GM18511 (cell line): ENCODE measurements around the gene DISC1.
"Not testable (repeated sequence)": the region's sequence is repeated elsewhere in the genome, so short reads cannot be mapped to it uniquely, and the experiment has no call there.

ENCODE experiments used
- ATAC-seq: cut with Tn5 transposase; IDR thresholded peaks from one replicate; pipeline ENCODE4 v1.9.1; 2021; ENCODE audit warnings: mild to moderate bottlenecking, moderate library complexity; ENCODE audit not compliant: unreplicated experiment

Gene DISC1

DNA sequence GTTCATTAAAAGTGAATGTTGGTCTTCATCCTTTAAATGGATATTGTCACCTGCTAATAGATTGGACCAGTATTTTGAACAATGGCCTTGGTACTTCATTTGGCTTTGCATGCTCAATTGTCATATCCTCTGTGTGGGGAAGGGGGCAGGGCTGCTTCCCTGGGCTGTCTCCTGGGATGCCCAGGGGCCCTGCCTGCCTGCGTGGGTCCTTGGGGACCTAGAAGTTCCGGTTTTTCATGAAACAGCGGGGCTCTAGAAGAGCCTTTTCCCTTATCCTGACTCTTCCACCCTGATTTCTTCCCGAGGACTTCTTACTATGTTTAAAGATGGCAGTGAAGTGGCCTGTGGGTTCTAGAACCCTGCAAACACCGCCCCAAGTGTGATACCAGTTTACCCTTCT, 97.5 kb downstream of the DISC1 start:
- no peak for ATAC-seq

DNA sequence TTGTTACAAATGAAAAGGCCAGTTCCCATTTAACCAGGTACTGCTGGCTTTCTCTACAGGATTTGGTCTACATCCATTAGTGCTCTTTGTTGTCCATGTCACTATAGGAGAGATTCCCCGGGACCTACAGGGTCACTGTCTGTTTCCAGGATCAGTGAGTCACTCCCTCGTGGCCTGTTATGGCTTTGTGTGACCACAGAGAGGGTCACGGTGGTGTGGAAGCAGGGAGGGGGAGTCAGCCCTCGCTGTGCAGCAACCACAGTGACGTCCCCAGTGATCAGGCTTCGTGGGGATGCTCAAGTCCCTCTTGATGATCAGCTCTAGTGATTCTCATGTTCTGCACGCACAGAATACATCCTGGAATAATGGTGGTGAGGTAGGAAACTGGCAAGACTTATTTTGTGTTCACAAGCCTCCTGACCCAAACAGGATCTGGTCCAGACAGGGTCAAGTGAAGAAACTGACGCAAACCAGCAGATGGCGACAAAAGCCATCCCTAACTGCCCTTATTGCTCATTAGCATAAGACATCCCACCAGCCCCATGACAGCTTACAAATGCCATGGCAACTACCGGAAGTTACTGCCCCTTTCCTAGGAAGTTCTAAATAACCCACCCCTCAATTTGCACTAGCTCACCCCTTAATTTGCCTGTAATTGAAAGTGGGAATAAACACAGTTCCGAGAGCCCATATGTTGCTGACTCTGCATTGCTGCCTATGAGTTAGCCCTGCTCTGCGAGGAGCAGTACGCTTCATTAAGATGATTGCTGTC, 98.5 kb downstream of the DISC1 start:
- peak; percentile 63 for ATAC-seq

DNA sequence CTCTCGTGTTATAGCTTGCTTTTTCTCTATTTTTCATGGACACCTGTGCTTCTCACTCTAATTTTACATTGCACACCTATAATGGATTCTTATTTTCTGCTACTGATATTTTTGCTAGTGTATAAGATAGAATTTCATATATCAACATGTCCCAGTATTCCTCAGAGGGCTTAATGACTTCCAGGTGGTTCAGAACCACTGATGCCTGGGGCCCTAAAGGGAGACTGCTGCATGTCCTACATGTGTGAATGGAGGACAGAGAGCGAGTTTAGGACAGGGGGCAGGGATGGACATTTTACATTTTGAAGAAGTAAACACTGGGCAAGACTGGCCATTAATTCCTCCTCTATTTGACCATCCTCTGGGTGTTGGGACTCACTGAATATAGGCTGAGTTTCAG, 100.6 kb downstream of the DISC1 start:
- ATAC-seq: no peak

DNA sequence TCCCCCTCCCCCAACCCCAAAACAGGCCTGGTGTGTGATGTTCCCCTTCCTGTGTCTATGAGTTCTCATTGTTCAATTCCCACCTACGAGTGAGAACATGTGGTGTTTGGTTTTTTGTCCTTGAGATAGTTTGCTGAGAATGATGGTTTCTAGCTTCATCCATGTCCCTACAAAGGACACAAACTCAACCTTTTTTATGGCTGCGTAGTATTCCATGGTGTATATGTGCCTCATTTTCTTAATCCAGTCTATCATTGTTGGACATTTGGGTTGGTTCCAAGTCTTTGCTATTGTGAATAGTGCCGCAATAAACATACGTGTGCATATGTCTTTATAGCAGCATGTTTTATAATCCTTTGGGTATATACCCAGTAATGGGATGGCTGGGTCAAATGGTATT, 102.4 kb downstream of the DISC1 start:
- not testable (repeated sequence) for ATAC-seq

DNA sequence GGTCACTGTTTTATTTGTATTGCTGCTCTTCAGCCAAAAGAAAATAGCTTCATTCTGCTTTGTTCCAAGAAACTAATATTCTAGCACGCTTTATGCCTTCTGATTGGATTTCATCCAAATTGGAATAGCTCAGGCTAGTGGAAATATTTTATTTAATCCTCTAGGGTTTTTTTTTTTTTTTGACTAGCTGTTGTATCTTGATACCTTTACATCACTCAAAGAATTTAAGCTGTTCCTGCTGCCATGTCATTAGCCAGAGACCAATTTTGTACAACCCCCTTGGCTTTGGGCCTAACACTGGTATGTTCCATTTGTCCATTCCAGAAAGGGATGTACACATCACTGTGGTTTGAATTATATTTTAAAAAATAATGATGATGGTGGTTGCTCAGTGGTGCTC, 103.0 kb downstream of the DISC1 start:
- no peak for ATAC-seq

DNA sequence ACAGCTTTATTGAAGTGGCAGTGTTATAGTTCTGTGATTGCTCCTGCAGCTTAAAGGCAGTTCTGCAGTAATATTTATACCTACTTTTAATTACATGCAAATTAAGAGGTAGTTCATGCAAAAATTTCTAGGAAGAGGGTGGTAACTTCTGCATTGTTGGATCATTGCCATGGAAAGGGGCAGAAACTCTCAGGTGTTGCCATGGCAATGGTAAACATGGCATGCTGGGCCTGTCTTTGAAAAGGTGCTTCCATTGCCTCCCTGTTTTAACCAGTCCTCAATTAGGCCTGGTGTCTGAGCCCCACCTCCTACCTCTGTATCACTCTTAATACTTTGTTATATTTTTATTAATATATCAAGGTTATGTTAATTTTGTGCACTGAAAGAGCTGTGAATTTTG, 104.7 kb downstream of the DISC1 start:
- no peak for ATAC-seq

DNA sequence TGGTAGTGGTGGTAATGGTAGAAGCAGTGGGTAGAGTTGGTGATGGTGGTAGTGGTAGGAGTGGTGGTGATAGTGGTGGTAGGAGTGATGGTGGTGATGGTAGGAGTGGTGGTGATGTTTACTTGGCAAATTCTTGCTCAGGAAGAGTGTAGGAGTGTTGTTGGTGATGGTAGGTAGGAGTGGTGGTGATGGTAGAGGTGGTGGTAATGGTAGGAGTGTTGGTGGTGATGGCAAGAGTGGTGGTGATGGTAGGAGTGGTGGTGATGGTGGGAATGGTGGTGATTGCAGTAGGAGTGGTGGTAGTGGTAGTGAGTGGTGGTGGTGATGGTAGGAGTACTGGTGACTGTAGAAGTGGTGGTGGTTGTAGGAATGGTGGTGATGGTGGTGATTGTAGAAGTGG, 106.5 kb downstream of the DISC1 start:
- ATAC-seq: no peak

DNA sequence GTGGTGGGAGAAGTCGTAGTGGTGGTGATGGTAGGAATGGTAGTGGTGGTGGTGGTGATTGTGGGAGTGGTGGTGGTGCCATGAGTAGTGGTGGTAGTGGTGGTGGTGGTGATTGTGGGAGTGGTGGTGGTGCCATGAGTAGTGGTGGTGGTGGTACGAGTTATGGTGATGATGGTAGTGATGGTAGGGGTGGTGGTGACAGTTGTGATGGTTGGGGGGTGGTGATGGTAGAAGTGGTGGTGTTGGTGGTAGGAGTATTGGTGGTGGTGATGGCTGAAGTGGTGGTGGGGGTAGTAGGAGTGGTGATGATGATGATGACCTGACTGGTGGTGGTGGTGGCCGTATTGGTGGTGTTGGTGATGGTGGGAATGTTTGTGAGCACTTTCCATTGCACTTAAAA, 107.1 kb downstream of the DISC1 start:
- ATAC-seq: no peak

DNA sequence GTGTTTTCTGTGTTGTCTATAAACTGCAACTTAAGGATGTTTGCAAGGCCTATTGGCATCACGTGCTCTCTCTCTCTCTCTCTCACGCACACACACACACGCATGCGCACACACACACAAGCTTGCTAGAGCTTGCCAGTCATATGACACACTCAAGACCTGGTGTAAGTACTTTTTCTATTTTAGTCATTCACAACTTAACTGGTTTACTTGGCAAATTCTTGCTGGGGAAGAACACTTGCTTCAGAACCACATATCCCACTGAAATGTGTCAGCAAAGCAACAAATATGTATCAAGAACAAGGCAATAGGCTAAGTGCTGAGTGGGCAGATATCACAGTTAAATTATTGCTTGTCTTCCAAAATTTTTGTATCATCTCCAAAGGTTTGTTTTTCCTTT, 107.8 kb downstream of the DISC1 start:
- no peak for ATAC-seq

DNA sequence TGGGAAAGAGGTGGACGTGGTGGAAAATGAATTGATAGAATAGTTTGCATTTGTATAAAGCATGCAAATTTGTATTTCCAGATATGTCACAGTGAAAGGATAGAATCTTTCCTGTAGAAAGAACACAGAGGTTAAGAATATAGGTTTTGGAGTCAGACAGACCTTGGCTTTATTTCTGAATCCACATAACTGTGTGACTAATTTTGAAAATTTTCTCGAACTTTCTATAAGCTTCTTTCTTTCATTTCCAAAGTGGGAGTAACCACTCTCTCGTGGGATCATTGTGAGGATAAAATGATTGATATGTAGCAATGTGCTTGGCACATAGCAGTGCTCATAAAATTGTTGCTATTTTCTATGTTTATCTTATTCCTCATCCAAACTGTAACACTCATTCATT, 108.8 kb downstream of the DISC1 start:
- no peak for ATAC-seq

DNA sequence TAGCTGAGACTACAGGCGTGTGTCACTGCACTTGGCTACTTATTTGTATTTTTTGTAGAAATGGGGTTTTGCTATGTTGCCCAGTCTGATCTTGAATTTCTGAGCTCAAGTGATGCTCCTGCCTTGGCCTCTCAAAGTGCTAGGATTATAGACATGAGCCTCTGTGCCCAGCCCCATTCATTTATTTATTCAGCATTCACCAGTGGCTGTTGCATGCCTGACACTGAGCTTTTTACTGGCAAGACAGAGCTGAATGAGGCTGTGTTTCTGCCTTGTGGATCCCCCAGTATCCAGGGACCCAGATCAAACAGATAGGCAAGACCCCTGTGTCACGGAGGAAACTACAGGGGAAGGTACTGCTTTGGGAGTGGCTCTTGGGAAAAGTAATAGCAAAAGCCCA, 109.4 kb downstream of the DISC1 start:
- ATAC-seq: no peak

DNA sequence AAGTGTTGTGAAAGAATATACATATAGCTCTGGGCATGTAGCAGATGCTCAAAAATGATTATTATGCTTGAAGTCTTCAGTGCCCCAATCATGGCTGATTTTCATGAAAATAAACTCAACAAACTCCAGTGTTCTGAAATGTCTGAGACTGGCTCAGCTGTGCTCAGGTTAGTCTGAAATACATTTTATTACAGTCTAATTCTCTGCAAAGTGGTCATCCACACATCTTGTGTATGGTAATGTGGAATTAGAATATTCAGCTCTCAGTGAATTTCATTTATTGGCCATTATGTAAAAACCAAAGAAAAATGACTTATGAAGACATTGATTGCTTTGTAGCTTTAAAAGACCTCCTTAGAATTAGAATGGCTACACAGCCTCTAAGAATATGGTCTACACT, 109.9 kb downstream of the DISC1 start:
- no peak for ATAC-seq

DNA sequence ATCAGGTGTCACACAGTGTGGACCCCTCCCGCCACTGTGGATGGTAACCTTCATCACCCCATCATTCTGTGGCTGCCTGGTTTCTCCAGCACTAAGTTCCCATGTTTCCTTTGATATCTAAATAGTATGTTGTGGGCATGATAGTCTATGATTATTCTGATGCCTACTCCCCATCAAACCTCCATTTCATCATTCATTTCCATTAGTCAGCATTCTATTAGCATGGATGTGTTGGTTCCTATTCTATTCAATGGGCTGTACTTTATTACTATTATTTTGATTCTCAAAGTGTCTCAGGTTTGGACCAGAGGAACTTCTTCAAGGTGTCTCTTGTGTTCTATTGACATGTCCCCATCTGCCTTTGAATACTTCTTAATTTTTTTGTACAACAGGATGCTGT, 112.0 kb downstream of the DISC1 start:
- no peak for ATAC-seq

DNA sequence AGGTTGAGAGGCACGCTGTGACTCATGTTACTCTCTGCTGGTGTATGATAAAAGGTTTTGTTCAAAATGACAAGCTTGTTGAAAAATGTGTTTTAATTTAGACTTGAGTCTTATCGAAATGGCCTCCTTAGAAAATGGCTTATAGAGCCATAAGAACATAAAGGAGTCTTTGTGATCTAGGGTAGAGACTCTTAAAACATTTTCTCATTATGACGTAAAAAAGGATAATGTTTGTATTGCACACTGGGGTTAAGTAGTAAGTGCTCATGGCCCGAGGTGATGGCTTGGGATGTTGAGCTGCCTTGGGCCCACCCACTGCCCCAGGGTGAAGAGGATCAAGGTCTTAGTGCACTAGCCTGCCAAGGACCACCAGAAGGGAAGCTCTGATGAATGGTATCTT, 117.4 kb downstream of the DISC1 start:
- no peak for ATAC-seq

DNA sequence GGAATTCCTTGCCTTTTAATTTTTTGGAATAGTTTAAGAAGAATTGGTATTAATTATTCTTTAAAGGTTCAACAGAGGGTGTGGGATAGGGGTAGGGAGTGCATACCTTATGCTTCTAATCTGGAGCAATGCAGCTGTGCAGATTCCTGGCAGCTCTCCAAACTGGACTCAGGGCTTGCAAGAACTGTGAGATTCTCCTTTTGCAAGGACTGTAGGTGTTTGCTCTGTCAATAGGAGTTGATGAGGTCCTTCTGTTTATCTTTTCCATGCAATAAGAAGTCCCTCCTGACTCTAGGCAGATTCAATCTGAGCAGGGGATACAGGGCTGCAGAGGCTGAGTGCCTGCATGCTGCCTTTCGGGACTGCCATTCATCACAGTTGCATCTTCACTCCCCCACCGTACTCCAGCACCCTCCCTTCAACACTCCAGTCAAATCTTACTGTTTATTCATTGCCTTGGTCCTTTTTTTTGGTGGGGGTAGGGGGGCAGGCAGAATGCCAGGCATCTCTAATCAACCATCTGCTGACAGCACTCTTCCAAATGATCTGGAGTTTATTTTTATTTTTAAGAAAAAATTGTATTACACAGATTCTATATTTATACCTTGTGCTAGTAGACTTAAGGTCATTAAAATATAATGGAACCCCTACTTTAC, 122.3 kb downstream of the DISC1 start:
- ATAC-seq: no peak

DNA sequence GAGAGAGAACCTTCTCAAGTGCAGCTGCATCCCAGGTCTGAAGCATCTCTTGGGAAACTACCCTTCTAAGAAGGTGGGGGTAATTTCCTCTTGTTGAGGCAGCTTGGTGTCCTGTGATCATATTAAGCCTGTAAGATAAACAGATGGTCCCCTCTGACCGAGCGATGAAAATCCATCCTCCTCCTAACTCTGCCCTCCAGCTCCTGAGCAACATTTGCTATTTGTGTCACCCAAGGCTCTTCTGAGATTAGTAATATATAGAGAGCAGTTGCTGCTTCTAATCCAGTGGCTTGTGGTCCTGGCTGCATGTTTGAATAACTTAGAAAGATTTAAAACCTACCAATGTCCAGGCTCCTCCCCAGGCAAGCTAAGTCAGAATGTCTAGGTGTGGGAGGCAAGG, 123.7 kb downstream of the DISC1 start:
- ATAC-seq: no peak

DNA sequence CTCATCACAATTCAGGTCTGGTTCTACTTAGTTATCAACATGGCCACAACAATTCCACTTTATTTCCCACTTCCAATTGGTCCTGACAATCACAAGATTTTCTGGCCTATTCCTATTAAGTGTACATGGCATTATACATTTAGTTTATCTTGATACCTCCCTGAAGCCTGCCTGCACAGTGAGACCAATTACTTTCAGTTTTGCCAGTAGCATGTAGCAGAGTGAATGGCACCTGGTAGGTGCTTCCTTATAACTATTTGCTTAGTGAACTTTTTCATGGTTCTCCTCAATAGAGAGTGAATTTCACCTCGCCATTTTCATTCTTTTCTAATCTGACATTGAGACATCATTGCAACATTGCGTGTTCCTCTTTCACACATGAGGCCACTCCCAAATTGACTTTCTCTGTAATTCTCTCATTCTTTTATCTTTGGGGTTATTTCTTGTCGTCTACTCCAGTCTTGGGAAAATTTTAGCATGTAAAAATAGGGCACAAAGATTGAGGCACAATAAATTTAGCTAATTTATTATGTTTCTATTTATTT, 124.3 kb downstream of the DISC1 start:
- ATAC-seq: no peak

DNA sequence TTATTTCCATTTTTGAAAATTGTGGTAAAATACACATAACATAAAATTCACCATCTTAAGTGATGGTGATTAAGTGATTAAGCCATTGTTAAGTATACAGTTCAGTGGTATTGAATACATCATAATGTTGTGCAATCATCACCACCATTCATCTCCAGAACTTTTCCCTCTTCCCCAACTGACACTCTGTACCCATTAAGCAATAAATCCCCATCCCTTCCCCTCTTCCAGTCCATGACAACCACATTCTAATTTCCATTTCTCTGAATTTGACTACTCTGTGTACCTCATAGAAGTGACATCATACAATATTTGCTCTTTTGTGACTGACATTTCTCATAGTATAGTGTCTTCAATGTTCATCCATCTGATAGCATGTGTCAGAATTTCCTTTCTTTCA, 124.8 kb downstream of the DISC1 start:
- ATAC-seq: no peak

DNA sequence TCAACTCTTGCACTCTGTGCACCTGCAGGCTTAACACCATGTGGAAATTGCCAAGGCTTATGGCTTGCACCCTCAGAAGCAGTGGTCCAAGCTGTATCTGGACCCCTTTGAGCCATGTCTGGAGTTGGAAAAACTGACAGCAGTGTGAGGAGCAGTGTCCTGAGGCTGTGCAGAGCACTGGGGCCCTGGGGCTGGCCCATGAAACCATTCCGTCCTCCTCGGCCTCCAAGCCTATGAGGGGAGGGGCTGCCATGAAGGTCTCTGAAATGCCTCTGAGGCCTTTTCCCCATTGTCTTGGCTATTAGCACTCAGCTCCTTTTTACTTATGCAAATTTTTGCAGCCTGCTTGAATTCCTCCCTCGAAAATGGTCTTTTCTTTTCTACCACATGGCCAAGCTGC, 126.7 kb downstream of the DISC1 start:
- ATAC-seq: no peak

DNA sequence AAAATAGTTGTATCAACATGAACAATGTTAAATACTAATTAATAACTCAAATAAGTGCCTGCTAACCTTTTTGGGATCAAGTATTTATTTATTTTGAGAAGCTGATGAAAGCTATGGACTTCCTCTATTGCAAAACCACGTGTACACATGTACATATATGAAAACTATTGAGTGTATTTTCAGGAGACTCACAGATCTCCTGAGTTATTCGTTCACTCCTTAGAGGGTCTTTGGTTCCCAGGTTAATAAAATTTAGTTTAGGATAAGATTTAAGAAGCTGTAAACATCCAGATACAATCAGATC, 130.5 kb downstream of the DISC1 start:
- peak; percentile 76 for ATAC-seq

DNA sequence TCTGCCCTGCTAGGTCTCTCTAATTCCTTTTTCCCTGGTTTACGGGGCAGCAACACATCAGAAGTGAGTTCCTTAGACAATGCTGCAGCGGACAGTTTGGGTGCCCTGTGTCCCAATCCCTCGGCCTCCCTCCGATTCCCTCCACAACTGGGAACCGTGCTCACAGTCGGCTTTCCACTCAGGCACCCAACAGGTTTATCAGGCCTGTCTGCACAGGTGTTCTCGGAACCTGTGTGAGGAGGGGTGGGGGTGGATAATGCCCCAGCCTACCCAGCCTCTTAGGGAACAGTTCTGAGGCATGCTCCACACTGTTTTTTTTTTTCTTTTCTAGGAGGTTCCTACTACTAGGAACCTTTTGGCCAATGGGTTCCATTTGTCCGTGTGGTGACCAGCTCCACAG, 131.2 kb downstream of the DISC1 start:
- ATAC-seq: no peak

DNA sequence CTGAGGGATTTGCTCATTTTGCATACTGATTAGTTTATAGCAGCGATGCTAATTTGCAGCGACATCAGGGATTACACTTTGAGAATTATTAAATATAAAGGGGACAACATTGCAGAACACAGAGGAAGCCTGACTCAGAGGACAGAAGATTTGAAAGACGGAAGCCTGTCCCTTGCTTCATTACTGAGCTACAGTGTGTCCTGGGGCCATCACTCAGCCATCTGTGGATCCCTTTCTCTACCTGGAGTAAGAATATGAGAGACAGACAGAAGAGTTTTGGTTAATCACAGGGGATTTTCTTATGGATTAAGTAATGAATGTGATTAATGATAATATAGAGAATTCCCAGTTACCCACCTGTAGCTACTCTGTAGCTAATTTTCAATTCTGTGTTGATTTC, 134.7 kb downstream of the DISC1 start:
- ATAC-seq: no peak
